ENCODE measurements around the gene NUSAP1. TPM values are rescaled to one million over a fixed set of nuclear protein-coding genes. Genes with fewer than 3 reads are reported as not detected.

Gene NUSAP1
- total and polyA plus RNA-seq, 10 of the 15 experiments (the other 5 are each of a cell fraction or from before 2014, with no cell fraction given), result 158 to 315 (median 229) TPM

- TF ChIP-seq, protein P1, sequence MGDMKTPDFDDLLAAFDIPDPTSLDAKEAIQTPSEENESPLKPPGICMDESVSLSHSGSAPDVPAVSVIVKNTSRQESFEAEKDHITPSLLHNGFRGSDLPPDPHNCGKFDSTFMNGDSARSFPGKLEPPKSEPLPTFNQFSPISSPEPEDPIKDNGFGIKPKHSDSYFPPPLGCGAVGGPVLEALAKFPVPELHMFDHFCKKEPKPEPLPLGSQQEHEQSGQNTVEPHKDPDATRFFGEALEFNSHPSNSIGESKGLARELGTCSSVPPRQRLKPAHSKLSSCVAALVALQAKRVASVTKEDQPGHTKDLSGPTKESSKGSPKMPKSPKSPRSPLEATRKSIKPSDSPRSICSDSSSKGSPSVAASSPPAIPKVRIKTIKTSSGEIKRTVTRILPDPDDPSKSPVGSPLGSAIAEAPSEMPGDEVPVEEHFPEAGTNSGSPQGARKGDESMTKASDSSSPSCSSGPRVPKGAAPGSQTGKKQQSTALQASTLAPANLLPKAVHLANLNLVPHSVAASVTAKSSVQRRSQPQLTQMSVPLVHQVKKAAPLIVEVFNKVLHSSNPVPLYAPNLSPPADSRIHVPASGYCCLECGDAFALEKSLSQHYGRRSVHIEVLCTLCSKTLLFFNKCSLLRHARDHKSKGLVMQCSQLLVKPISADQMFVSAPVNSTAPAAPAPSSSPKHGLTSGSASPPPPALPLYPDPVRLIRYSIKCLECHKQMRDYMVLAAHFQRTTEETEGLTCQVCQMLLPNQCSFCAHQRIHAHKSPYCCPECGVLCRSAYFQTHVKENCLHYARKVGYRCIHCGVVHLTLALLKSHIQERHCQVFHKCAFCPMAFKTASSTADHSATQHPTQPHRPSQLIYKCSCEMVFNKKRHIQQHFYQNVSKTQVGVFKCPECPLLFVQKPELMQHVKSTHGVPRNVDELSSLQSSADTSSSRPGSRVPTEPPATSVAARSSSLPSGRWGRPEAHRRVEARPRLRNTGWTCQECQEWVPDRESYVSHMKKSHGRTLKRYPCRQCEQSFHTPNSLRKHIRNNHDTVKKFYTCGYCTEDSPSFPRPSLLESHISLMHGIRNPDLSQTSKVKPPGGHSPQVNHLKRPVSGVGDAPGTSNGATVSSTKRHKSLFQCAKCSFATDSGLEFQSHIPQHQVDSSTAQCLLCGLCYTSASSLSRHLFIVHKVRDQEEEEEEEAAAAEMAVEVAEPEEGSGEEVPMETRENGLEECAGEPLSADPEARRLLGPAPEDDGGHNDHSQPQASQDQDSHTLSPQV (IDR thresholded peaks at IDR 0.05), result no peak
- TF ChIP-seq TAF1 (IDR thresholded peaks at IDR 0.05; ENCODE audit: borderline replicate concordance, low read depth, low read length) (no peak), MEF2A (IDR thresholded peaks at IDR 0.05; ENCODE audit: insufficient read depth, low read depth, low read length) (no peak), ELK1 (IDR thresholded peaks at IDR 0.05; ENCODE audit: low read depth, low read length) (no peak), ZSCAN29 (IDR thresholded peaks at IDR 0.05) (no peak), GATAD2B (conservative IDR thresholded peaks at IDR 0.05; ENCODE audit: low read depth) (no peak), CEBPB (IDR thresholded peaks at IDR 0.05; ENCODE audit: borderline replicate concordance in 1 of 2, low read depth in 2 of 2, low read length in 2 of 2) (no peak), SMAD5 (IDR thresholded peaks at IDR 0.05; ENCODE audit: low read depth) (no peak)
- TF ChIP-seq, protein P2, sequence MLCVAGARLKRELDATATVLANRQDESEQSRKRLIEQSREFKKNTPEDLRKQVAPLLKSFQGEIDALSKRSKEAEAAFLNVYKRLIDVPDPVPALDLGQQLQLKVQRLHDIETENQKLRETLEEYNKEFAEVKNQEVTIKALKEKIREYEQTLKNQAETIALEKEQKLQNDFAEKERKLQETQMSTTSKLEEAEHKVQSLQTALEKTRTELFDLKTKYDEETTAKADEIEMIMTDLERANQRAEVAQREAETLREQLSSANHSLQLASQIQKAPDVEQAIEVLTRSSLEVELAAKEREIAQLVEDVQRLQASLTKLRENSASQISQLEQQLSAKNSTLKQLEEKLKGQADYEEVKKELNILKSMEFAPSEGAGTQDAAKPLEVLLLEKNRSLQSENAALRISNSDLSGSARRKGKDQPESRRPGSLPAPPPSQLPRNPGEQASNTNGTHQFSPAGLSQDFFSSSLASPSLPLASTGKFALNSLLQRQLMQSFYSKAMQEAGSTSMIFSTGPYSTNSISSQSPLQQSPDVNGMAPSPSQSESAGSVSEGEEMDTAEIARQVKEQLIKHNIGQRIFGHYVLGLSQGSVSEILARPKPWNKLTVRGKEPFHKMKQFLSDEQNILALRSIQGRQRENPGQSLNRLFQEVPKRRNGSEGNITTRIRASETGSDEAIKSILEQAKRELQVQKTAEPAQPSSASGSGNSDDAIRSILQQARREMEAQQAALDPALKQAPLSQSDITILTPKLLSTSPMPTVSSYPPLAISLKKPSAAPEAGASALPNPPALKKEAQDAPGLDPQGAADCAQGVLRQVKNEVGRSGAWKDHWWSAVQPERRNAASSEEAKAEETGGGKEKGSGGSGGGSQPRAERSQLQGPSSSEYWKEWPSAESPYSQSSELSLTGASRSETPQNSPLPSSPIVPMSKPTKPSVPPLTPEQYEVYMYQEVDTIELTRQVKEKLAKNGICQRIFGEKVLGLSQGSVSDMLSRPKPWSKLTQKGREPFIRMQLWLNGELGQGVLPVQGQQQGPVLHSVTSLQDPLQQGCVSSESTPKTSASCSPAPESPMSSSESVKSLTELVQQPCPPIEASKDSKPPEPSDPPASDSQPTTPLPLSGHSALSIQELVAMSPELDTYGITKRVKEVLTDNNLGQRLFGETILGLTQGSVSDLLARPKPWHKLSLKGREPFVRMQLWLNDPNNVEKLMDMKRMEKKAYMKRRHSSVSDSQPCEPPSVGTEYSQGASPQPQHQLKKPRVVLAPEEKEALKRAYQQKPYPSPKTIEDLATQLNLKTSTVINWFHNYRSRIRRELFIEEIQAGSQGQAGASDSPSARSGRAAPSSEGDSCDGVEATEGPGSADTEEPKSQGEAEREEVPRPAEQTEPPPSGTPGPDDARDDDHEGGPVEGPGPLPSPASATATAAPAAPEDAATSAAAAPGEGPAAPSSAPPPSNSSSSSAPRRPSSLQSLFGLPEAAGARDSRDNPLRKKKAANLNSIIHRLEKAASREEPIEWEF (IDR thresholded peaks at IDR 0.05; ENCODE audit: insufficient replicate concordance, low read depth, low read length), result no peak
Measured at GRCh38 chr15:41337047-41337446, 4.4 kb downstream of the NUSAP1 start (continued).

Measured in GM12878 (cell line).